ENCODE results near the gene FOXC2. TPM values are rescaled to one million over a fixed set of nuclear protein-coding genes. Genes with fewer than 3 reads are reported as not detected.

The FOXC2 gene
- total RNA-seq, 1 donor from 2014 or later = not detected

DNA sequence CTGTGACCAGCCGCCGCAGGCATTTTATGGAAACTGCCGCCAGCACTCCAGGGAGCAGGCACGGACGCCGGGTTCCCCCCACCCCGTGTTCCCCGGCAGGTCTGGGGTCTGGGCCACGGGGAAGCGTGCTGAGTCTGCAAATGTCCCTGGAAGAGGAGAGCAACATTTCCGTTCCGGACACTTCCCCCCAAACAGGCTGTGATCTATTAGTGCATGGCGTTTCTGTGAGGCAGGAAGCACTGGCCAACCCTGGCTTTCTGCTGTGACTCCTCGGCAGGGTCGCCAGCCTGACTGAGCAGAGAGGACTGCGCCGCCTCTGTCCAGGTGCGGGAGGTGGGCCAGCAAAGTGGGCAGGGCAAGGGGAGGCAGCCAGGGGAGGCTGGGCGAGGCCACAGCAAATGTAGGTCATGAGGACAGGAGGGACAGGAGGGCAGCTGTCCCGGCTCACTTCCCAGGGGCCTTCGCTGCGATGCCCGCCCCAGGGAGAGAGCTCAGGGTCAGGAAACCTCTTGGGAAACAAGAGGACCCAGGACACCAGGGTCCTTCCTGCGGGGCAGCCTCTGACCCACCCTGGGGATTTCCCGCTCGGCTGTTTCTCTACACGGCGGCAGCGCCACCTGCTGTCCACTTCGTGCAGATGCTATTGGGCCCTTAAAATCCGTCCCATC, 46.8 kb upstream of the FOXC2 start:
- Mint-ChIP-seq H3K9me3 (no peaks in the 10 kb centered on the region), H3K36me3 (ENCODE audit: low read depth) (no peaks in the 10 kb centered on the region), H3K4me3 (no peak overlapping the region), H3K27ac (no peak overlapping the region), H3K4me1 (peaks cover 5% of the 10 kb centered on the region), H3K27me3 (peaks cover 56% of the 10 kb centered on the region)
- POLR2A ChIA-PET = no interaction called here
- DNase-seq (peak; percentile 43), ATAC-seq (ENCODE audit: low read depth) (peak; percentile 60)
- CTCF ChIA-PET = interaction anchor here (0.5 to 4.2 kb wide), 5 partner anchors 44 to 962 kb away, joined by 3 to 48 read pairs (median 3); no protein-coding TSS in a partner anchor
- TF ChIP-seq, protein P1, sequence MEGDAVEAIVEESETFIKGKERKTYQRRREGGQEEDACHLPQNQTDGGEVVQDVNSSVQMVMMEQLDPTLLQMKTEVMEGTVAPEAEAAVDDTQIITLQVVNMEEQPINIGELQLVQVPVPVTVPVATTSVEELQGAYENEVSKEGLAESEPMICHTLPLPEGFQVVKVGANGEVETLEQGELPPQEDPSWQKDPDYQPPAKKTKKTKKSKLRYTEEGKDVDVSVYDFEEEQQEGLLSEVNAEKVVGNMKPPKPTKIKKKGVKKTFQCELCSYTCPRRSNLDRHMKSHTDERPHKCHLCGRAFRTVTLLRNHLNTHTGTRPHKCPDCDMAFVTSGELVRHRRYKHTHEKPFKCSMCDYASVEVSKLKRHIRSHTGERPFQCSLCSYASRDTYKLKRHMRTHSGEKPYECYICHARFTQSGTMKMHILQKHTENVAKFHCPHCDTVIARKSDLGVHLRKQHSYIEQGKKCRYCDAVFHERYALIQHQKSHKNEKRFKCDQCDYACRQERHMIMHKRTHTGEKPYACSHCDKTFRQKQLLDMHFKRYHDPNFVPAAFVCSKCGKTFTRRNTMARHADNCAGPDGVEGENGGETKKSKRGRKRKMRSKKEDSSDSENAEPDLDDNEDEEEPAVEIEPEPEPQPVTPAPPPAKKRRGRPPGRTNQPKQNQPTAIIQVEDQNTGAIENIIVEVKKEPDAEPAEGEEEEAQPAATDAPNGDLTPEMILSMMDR (IDR thresholded peaks at IDR 0.05) = peak; percentile 92
- intact Hi-C loops (cut with micrococcal nuclease) = loop anchor here (1.0 to 2.0 kb wide), 2 partner anchors 503 to 700 kb away; no protein-coding TSS in a partner anchor

DNA sequence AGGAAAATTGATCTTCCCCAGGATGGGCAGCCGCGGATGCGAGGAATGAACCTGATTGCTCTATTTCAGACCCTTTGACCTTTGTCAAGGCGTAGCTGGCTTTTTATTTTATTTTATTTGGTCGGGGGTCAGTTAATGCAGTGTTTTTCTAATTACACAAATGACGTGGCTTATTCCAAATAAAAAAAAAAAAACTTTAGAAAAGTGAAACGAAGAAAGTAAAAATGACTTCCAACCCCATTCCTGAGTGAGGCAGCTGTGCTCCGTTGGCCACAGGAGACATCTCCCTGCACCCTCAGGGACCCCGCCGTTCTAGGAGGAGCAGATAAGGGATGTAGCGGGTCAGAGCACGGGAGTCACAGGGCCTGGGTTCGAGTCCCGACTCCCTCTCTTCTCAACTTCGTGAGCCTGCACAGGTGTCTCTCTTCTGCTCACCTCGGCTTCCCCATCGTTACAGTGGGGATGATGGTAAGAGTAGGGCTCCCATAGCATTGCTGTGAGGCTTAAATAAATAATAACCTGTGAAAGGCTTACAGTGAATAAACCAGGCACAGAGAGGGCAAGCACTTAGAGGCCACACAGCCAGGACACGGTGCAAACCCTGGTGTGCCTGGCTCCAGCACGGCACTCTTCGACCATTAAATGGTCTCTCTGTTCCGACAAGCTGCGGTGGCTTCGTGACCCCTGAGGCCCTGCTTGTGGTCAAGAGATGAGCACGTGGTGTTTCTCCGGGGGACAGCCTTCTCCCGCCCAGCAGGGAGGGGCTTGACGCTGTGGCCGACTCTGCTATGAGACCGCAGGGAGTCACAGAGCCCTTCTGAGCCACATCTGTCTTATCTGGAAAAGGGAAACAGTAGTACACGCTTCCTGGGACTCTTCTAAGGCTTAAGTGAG, 46.1 kb upstream of the FOXC2 start:
- Mint-ChIP-seq H3K36me3 (ENCODE audit: low read depth) (no peaks in the 10 kb centered on the region), H3K4me3 (no peak overlapping the region), H3K27ac (no peak overlapping the region), H3K27me3 (peaks cover 52% of the 10 kb centered on the region), H3K4me1 (peaks cover 5% of the 10 kb centered on the region), H3K9me3 (no peaks in the 10 kb centered on the region)
- ATAC-seq (ENCODE audit: low read depth) = no peak
- ChIA-PET POLR2A (no interaction called here), CTCF (interaction anchor here (0.5 to 4.2 kb wide), 5 partner anchors 44 to 963 kb away, joined by 3 to 48 read pairs (median 3); no protein-coding TSS in a partner anchor)
- intact Hi-C loops (cut with micrococcal nuclease) = loop anchor here (1.0 to 2.0 kb wide), 2 partner anchors 504 to 701 kb away; no protein-coding TSS in a partner anchor
- TF ChIP-seq, protein P1 (IDR thresholded peaks at IDR 0.05) = no peak
- no peak for DNase-seq

DNA sequence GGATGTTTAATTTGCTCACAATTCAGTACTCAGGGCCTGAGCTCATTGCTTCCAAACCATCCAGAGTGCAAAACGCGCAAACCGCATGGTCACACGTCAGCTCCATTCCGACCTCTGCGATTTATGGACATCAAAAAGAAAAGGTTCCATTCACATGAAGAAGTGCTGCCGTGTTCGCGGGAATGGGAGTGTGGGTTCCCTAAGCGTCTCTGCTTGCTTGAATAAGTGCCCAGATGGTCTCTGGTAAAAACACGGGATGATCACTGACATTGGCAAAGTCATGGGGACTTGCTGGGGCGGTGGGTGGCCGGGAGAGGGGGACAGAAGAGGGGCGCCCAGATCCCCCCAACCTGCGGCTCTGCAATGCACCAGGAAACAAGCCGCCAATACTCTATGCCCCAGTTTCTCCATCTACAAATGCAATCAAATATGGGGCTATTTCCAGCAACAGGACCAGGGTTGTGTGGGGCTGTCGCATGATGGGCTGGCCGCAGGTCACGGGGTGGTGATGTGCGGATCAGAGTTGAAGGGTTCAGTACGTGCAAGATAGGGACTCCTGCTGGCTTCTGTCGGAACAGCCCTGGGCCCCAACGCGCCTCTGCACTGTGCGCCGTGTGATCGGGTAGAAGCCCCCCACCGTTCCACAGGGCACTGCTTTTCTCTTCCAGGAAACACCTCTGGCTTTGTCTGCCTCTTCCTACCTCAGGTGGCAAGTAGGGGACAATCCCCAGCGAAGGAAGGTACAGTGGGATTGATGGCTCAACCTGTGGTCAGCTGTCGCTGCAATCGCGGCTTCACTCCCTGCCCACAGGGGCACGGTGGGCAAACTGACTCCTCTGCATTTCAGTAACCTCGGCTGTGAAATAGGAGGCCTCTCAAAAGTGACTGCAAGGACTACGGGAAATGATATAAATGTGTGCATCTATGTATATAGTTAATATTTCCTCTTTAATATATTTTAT, 45.1 kb upstream of the FOXC2 start:
- ChIA-PET CTCF (interaction anchor here (0.6 kb wide), 1 partner anchor 732 kb away, joined by 3 read pairs; no protein-coding TSS in a partner anchor), POLR2A (no interaction called here)
- no peak for ATAC-seq (ENCODE audit: low read depth)
- Mint-ChIP-seq H3K4me3 (no peak overlapping the region), H3K27ac (no peak overlapping the region), H3K36me3 (ENCODE audit: low read depth) (no peaks in the 10 kb centered on the region), H3K27me3 (peaks cover 45% of the 10 kb centered on the region), H3K9me3 (no peaks in the 10 kb centered on the region), H3K4me1 (peaks cover 5% of the 10 kb centered on the region)
- intact Hi-C loops (cut with micrococcal nuclease) = loop anchor here (2.0 kb wide), 1 partner anchor 505 kb away; no protein-coding TSS in a partner anchor
- TF ChIP-seq, protein P1 (IDR thresholded peaks at IDR 0.05) = no peak
- no peak for DNase-seq

DNA sequence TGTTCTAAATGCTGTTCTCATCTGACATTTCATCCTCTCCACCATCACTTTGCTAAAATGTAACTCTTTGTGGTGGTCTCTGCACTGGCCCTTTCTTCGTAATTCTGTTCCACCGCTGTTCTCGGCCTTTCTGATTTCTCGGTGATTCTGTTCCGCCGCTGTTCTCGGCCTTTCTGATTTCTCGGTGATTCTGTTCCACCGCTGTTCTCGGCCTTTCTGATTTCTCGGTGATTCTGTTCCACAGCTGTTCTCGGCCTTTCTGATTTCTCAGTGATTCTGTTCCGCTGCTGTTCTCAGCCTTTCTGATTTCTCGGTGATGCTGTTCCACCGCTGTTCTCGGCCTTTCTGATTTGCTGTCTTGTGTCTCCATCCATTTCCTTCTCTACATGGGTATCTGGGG, 44.0 kb upstream of the FOXC2 start:
- H3K27me3 Mint-ChIP-seq = peaks cover 35% of the 10 kb centered on the region

More for the DNA sequence above, 44.0 kb upstream of the FOXC2 start:
- Mint-ChIP-seq H3K4me3 (no peak overlapping the region), H3K36me3 (ENCODE audit: low read depth) (no peaks in the 10 kb centered on the region), H3K27ac (no peak overlapping the region), H3K9me3 (no peaks in the 10 kb centered on the region), H3K4me1 (peaks cover 5% of the 10 kb centered on the region)
- ChIA-PET POLR2A (no interaction called here), CTCF (no interaction called here)
- ATAC-seq (ENCODE audit: low read depth) (no peak), DNase-seq (no peak)
- TF ChIP-seq, protein P1 (IDR thresholded peaks at IDR 0.05) = no peak
- intact Hi-C loops (cut with micrococcal nuclease) = no loop called here

All from activated B cell treated with CpG ODN at 0.5 μM for 24 hours (primary cell).